ENCODE measurements around the gene NAPG. TPM values are rescaled to one million over a fixed set of nuclear protein-coding genes. Genes with fewer than 3 reads are reported as not detected.

The NAPG gene
- total RNA-seq, 4 donors from 2014 or later, result 21.5 to 60.6 (median 32.7) TPM

- no peak for TF ChIP-seq CTCF (IDR thresholded peaks at IDR 0.05)
- TF ChIP-seq POLR2A (IDR thresholded peaks at IDR 0.05), result no peak
- Histone ChIP-seq H3K27me3 (no peaks in the 10 kb centered on the region), H3K27ac (peak overlapping the region; percentile 37 to 54), H3K36me3 (no peaks in the 10 kb centered on the region), H3K9me3 (no peaks in the 10 kb centered on the region), H3K4me3 (no peak overlapping the region), H3K4me1 (peaks cover 6% of the 10 kb centered on the region in 2 donors)
- no peak for DNase-seq
- intact Hi-C loops (cut with DNase I; ENCODE audit: low total_unique reads), result no loop called here
Measured at GRCh38 chr18:10514082-10514481, 11.7 kb upstream of the NAPG start.

GRCh38 chr18:10514601-10515000 is 11.2 kb upstream of the NAPG start:
- no peaks in the 10 kb centered on the region for H3K9me3 ChIP-seq
- no peak for DNase-seq
- no peak for TF ChIP-seq POLR2A (IDR thresholded peaks at IDR 0.05)
- TF ChIP-seq CTCF (IDR thresholded peaks at IDR 0.05), result no peak
- H3K27me3 ChIP-seq, result no peaks in the 10 kb centered on the region
- intact Hi-C loops (cut with DNase I; ENCODE audit: low total_unique reads), result no loop called here
- H3K27ac ChIP-seq, result peak overlapping the region; percentile 25 to 37
- H3K36me3 ChIP-seq, result no peaks in the 10 kb centered on the region
- no peak overlapping the region for H3K4me3 ChIP-seq
- peaks cover 9 to 11% of the 10 kb centered on the region in 2 donors for H3K4me1 ChIP-seq

- TF ChIP-seq POLR2A (IDR thresholded peaks at IDR 0.05), result no peak
- TF ChIP-seq CTCF (IDR thresholded peaks at IDR 0.05), result no peak
- peak overlapping the region in 1 of 2 donors; percentile 35 for H3K27ac ChIP-seq
- intact Hi-C loops (cut with DNase I; ENCODE audit: low total_unique reads), result no loop called here
- H3K27me3 ChIP-seq, result no peaks in the 10 kb centered on the region
- no peaks in the 10 kb centered on the region for H3K9me3 ChIP-seq
- H3K4me3 ChIP-seq, result no peak overlapping the region
- H3K36me3 ChIP-seq, result no peaks in the 10 kb centered on the region
- no peak for DNase-seq
- H3K4me1 ChIP-seq, result peaks cover 9 to 15% of the 10 kb centered on the region in 2 donors
Measured at GRCh38 chr18:10515456-10515855, 10.4 kb upstream of the NAPG start.

- H3K4me1 ChIP-seq, result peaks cover 9 to 15% of the 10 kb centered on the region in 2 donors
- intact Hi-C loops (cut with DNase I; ENCODE audit: low total_unique reads), result no loop called here
- no peaks in the 10 kb centered on the region for H3K36me3 ChIP-seq
Measured at GRCh38 chr18:10516078-10516477, 9.7 kb upstream of the NAPG start.

More at GRCh38 chr18:10516078-10516477, 9.7 kb upstream of the NAPG start:
- TF ChIP-seq POLR2A (IDR thresholded peaks at IDR 0.05) (no peak), CTCF (IDR thresholded peaks at IDR 0.05) (no peak)
- Histone ChIP-seq H3K27ac (peak overlapping the region in 1 of 2 donors; percentile 35), H3K4me3 (no peak overlapping the region), H3K27me3 (no peaks in the 10 kb centered on the region), H3K9me3 (no peaks in the 10 kb centered on the region)
- no peak for DNase-seq
